GM12875 (cell line): ENCODE results near the gene LSAMP.

Experiments
- H3K4me3 ChIP-seq: one replicate; pipeline ENCODE4 v1.5.1; 2011; ENCODE audit warnings: low read depth, low read length, control low read depth
- CTCF ChIP-seq: IDR thresholded peaks from 2 replicates; pipeline ENCODE4 v1.5.1; 2011; ENCODE audit warnings: low read depth, mild to moderate bottlenecking, control low read depth, inconsistent platforms, low read length, moderate library complexity, borderline replicate concordance; ENCODE audit not compliant: insufficient read depth

LSAMP gene

GRCh38 chr3:116246406-116246980 is 198.8 kb downstream of the LSAMP start:
- no peak for TF ChIP-seq CTCF
- H3K4me3 ChIP-seq = no peak overlapping the region

- no peak overlapping the region for H3K4me3 ChIP-seq
- no peak for TF ChIP-seq CTCF
These were observed 202.5 kb downstream of the LSAMP start for GRCh38 chr3:116242825-116243224.

- H3K4me3 ChIP-seq = no peak overlapping the region
- TF ChIP-seq CTCF = no peak
These were observed 203.6 kb downstream of the LSAMP start for GRCh38 chr3:116241677-116242076.

- H3K4me3 ChIP-seq = no peak overlapping the region
- no peak for TF ChIP-seq CTCF
These were observed 205.0 kb downstream of the LSAMP start for GRCh38 chr3:116240261-116240660.

- TF ChIP-seq CTCF = no peak
These were observed 206.3 kb downstream of the LSAMP start for GRCh38 chr3:116238846-116239565.

GRCh38 chr3:116233711-116234357 is 211.5 kb downstream of the LSAMP start:
- no peak for TF ChIP-seq CTCF
- no peak overlapping the region for H3K4me3 ChIP-seq

More at GRCh38 chr3:116238846-116239565, 206.3 kb downstream of the LSAMP start:
- no peak overlapping the region for H3K4me3 ChIP-seq
